Chondrocyte (in vitro differentiated cells): Measurements from ENCODE around the gene RIT1. TPM values are rescaled to one million over a fixed set of nuclear protein-coding genes. Genes with fewer than 3 reads are reported as not detected.

ENCODE experiments used
- DNase-seq: peaks from one replicate; pipeline ENCODE4 v3.0.0; 2021; ENCODE audit warnings: mixed read lengths, low spot score
- H3K27ac Mint-ChIP-seq: one replicate; pipeline ENCODE4 v1.8.0; 2021; ENCODE audit warnings: mild to moderate bottlenecking, moderate library complexity, mixed read lengths; ENCODE audit not compliant: unreplicated experiment
- H3K27me3 Mint-ChIP-seq: 2 replicates; pipeline ENCODE4 v1.8.0; 2021; ENCODE audit warnings: low read depth, mixed read lengths
- H3K36me3 Mint-ChIP-seq: 2 replicates; pipeline ENCODE4 v1.8.0; 2021; ENCODE audit warnings: low read depth, mixed read lengths
- H3K4me1 Mint-ChIP-seq: 2 replicates; pipeline ENCODE4 v1.8.0; 2021; ENCODE audit warnings: low read depth, mild to moderate bottlenecking, mixed read lengths
- H3K4me3 Mint-ChIP-seq: one replicate; pipeline ENCODE4 v1.8.0; 2021; ENCODE audit warnings: mild to moderate bottlenecking, moderate library complexity, mixed read lengths; ENCODE audit not compliant: unreplicated experiment
- H3K9me3 Mint-ChIP-seq: 2 replicates; pipeline ENCODE4 v1.8.0; 2021; ENCODE audit warnings: low read depth, mixed read lengths
- total RNA-seq: library from RNA; stranded (reverse); gene quantifications from 3 replicates; pipeline ENCODE4 v1.2.1, GENCODE V29; 2021
- TF ChIP-seq, protein P1 (sequence below): fragments of 200-600 bp; sonication (generic); IDR thresholded peaks from 2 replicates; pipeline ENCODE4 v1.5.0; 2021; ENCODE audit warnings: antibody characterized with exemption, mild to moderate bottlenecking, moderate library complexity

RIT1 gene
- total RNA-seq, 1 donor from 2014 or later, result 51.4 TPM

DNA sequence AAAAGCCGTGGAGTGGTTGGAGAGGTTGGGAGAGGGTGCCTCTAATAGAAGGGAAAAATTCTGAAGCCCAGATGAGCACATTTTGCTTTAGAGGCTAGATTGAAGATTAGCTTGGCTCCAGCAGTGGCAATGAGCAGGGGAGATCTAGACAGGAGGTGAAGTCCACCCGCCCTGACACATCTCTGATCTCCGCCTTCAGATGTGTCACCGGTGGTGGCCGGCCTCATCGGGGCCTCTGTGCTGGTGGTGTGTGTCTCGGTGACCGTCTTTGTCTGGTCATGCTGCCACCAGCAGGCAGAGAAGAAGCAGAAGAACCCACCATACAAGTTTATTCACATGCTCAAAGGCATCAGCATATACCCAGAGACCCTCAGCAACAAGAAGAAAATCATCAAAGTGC is 43.4 kb downstream of the RIT1 start:
- Mint-ChIP-seq H3K4me3 (no peak overlapping the region), H3K36me3 (no peaks in the 10 kb centered on the region), H3K27me3 (no peaks in the 10 kb centered on the region), H3K9me3 (no peaks in the 10 kb centered on the region), H3K4me1 (peaks cover 5% of the 10 kb centered on the region), H3K27ac (no peak overlapping the region)
- DNase-seq, result no peak
- TF ChIP-seq, protein P1, sequence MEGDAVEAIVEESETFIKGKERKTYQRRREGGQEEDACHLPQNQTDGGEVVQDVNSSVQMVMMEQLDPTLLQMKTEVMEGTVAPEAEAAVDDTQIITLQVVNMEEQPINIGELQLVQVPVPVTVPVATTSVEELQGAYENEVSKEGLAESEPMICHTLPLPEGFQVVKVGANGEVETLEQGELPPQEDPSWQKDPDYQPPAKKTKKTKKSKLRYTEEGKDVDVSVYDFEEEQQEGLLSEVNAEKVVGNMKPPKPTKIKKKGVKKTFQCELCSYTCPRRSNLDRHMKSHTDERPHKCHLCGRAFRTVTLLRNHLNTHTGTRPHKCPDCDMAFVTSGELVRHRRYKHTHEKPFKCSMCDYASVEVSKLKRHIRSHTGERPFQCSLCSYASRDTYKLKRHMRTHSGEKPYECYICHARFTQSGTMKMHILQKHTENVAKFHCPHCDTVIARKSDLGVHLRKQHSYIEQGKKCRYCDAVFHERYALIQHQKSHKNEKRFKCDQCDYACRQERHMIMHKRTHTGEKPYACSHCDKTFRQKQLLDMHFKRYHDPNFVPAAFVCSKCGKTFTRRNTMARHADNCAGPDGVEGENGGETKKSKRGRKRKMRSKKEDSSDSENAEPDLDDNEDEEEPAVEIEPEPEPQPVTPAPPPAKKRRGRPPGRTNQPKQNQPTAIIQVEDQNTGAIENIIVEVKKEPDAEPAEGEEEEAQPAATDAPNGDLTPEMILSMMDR, result no peak

- no peak overlapping the region for H3K4me3 Mint-ChIP-seq
- no peak for DNase-seq
- peaks cover 3% of the 10 kb centered on the region for H3K4me1 Mint-ChIP-seq
These were observed 46.8 kb downstream of the RIT1 start for GRCh38 chr1:155864393-155864792.

DNA sequence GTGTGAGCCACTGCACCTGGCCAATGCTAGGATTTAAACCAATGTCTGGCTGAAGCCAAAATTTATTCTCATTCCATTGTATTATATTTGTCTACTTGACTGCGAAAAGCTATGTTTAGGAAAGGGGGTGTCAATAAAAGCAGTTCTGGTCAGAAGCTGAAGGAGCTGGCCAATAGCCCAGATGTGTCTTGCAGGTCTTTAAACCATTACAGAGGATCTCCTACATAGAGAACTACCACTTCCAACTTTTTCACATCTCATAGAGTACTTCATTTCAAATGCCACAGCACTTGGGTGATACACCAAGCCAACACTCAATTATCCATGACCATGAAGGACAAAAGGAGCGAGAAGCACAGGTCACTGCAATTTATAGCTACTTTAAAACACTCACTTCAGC is 49.3 kb downstream of the RIT1 start:
- Mint-ChIP-seq H3K27ac (no peak overlapping the region), H3K4me1 (peaks cover 20% of the 10 kb centered on the region), H3K27me3 (peaks cover 3% of the 10 kb centered on the region), H3K36me3 (no peaks in the 10 kb centered on the region), H3K4me3 (no peak overlapping the region), H3K9me3 (no peaks in the 10 kb centered on the region)
- TF ChIP-seq, protein P1, result no peak
- no peak for DNase-seq

More at GRCh38 chr1:155864393-155864792, 46.8 kb downstream of the RIT1 start:
- no peaks in the 10 kb centered on the region for H3K36me3 Mint-ChIP-seq
- H3K27me3 Mint-ChIP-seq, result peaks cover 3% of the 10 kb centered on the region
- H3K27ac Mint-ChIP-seq, result no peak overlapping the region
- TF ChIP-seq, protein P1, result no peak
- H3K9me3 Mint-ChIP-seq, result no peaks in the 10 kb centered on the region

GRCh38 chr1:155860970-155861510 is 50.1 kb downstream of the RIT1 start:
- Mint-ChIP-seq H3K27ac (no peak overlapping the region), H3K36me3 (no peaks in the 10 kb centered on the region), H3K9me3 (no peaks in the 10 kb centered on the region), H3K27me3 (peaks cover 3% of the 10 kb centered on the region), H3K4me3 (no peak overlapping the region), H3K4me1 (peaks cover 28% of the 10 kb centered on the region)
- no peak for DNase-seq
- TF ChIP-seq, protein P1, result no peak

DNA sequence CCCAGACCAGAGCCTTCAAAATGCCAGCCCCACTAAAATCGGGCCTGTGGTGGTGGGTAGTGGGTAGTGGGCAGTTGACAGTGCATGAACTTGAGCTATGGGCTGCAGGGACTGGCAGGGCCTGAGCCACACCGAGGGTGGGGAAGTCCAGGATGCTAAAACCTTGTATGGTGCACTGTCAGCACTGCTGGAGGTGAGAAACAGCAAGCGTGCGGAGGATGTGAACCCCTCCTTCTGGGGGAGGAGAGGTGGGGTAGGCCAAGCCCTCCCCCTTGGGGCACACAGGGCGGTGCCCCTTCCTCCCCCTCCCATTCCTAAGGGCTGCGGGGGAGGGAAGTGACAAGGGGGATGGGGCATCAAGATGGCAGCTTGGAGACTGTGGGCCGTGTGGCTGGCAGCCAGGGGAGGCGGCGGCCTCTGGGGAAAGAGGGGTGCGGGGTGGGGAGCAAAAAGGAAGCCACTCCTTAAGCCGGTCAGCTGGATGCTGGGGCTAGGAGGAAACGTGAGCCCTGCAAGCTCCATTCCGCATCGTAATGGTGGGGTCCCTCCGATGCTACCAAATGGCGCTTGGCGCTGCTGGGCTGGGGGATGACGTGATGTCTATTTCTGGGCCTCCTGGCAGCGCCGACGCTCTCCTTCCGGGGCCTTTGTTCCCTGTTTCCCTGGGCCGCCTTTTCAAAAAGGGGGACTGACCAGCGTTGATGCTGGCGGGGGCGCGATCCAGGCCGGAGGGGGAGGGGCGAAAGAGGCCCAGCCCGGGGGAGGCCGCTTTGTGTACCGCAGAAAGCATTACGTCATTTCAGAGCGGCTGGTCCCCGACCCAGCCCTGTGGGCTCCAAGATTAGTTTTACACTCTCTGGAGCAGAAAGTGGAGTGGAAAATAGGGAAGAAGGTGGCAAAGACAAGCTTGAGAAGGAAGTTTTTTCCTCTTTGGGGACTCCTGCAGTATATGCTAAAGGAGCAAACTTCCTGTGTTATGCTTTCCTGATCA is 51.0 kb downstream of the RIT1 start:
- Mint-ChIP-seq H3K36me3 (peaks cover under 1% of the 10 kb centered on the region), H3K4me1 (peaks cover 32% of the 10 kb centered on the region), H3K27me3 (peaks cover 3% of the 10 kb centered on the region), H3K9me3 (no peaks in the 10 kb centered on the region), H3K27ac (no peak overlapping the region), H3K4me3 (peak overlapping the region; percentile 73)
- TF ChIP-seq, protein P1, result no peak
- DNase-seq, result no peak
